HEK293T (cell line): Measurements from ENCODE around the gene DIDO1.

Experiments
- ARNT ChIP-seq: fragments of 450-650 bp; IDR thresholded peaks from 2 replicates; pipeline ENCODE4 v1.6.1; 2017; ENCODE audit warnings: mild to moderate bottlenecking
- BHLHE40 ChIP-seq: fragments of 450-650 bp; IDR thresholded peaks from 2 replicates; pipeline ENCODE4 v1.6.1; 2016; ENCODE audit warnings: mild to moderate bottlenecking, moderate library complexity, borderline replicate concordance
- ELF4 ChIP-seq: fragments of 450-650 bp; IDR thresholded peaks from 2 replicates; pipeline ENCODE4 v1.6.1; 2017; ENCODE audit warnings: antibody characterized with exemption
- FOXA1 ChIP-seq: fragments of 450-650 bp; IDR thresholded peaks from 2 replicates; pipeline ENCODE4 v1.6.1; 2016; ENCODE audit warnings: mild to moderate bottlenecking
- ZNF384 ChIP-seq: fragments of 450-650 bp; IDR thresholded peaks from 2 replicates; pipeline ENCODE4 v1.6.1; 2016

DNA sequence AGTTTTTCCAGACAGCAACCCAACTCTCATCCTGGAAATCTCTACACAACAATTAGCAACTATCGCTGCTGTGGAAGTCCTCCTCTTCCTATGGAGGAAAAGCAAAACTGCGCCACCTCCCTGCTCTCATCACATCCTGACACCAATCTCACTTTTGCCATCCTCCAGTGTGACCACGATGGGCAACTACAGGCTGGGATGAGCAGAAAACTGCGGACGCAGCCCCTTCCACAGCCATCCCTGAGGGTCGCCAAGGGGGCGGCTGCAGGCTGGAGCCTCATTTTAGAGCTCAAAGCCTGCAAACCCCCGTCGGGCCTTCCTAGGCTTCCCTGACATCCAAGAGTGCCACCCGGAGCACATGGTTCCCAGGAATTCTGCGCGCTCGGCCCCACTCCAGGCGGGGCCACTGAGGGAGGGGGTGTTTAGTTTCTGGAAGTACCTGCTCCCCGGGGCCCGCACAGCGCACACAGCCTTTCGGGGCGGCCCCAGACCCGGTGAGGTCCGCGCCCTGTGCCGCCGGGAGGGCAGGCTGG, 65.8 kb downstream of the DIDO1 start:
- TF ChIP-seq ZNF384, result no peak
- TF ChIP-seq BHLHE40, result no peak
- no peak for TF ChIP-seq ELF4
- no peak for TF ChIP-seq FOXA1
- no peak for TF ChIP-seq ARNT
